HepG2 (cell line): ENCODE measurements around the gene UBE4A. TPM values are rescaled to one million over a fixed set of nuclear protein-coding genes. Genes with fewer than 3 reads are reported as not detected.

Source experiments
- ATAC-seq: fragments of 200-7000 bp; cut with Tn5 transposase; 3 replicates; pipeline ENCODE4 v1.9.1; 2020; ENCODE audit warnings: mild to moderate bottlenecking, moderate library complexity
- BruUV-seq: library from RNA; stranded (reverse); fragments of 400-500 nt; replicated peaks from 2 replicates; lab custom pipeline; 2021; lab: Mats Ljungman, UMichigan
- CTCF ChIA-PET: fragments of 300-600 bp; formaldehyde crosslinking; extraction: SDS; loops from one replicate; lab custom pipeline; 2021; ENCODE audit warnings: low total read pairs, inconsistent platforms, low intra/inter-chr PET ratio; lab: Yijun Ruan, JAX
- POLR2A ChIA-PET: fragments of 350-600 bp; sonication (Branson Sonifier 250); formaldehyde crosslinking; loops from one replicate; lab custom pipeline; 2020; ENCODE audit warnings: antibody characterized with exemption, inconsistent platforms; lab: Yijun Ruan, JAX
- DNase-seq: peaks from one replicate; pipeline ENCODE4 v3.0.0-alpha.2; 2015; ENCODE audit warnings: low spot score
- FAIRE-seq: peaks from 3 replicates; lab custom pipeline; 2011; peaks lifted over from hg19 to GRCh38; lab: Jason Lieb, UNC
- H2AFZ ChIP-seq: one replicate; pipeline ENCODE4 v1.6.1; 2011; ENCODE audit warnings: low read length, inconsistent platforms
- H3K27ac ChIP-seq: fragments of 300-600 bp; 3 replicates; pipeline ENCODE4 v1.8.0; 2011; ENCODE audit warnings: mixed run types, mild to moderate bottlenecking, mixed read lengths, low read length, inconsistent platforms; ENCODE audit not compliant: insufficient read depth; ENCODE audit errors: extremely low read length
- H3K27me3 ChIP-seq, 2 experiments: fragments of 200-600 bp in 1 of 2; 2 replicates in 1 of 2; 3 replicates in 1 of 2; pipeline versions ENCODE4 v1.6.0 to v1.8.0; 2011; ENCODE audit warnings: low read length in 2 of 2, mild to moderate bottlenecking in 2 of 2, moderate library complexity in 2 of 2, inconsistent platforms in 1 of 2; ENCODE audit not compliant: insufficient read depth in 2 of 2, control insufficient read depth in 1 of 2
- H3K36me3 ChIP-seq, 2 experiments: fragments of 200-600 bp in 1 of 2; replicated peaks in 1 of 2; 2 replicates in 1 of 2; 3 replicates in 1 of 2; pipeline versions ENCODE4 v1.5.1 to v1.8.0; 2011; ENCODE audit warnings: low read length in 2 of 2, inconsistent platforms in 1 of 2; ENCODE audit not compliant: insufficient read depth in 2 of 2, control insufficient read depth in 1 of 2
- H3K4me1 ChIP-seq: 2 replicates; pipeline ENCODE4 v1.5.1; 2012; ENCODE audit warnings: low read length, inconsistent platforms; ENCODE audit not compliant: insufficient read depth
- H3K4me2 ChIP-seq: 2 replicates; pipeline ENCODE4 v1.6.0; 2011; ENCODE audit warnings: low read depth, low read length, inconsistent platforms
- H3K4me3 ChIP-seq, 3 experiments: fragments of 200-600 bp in 1 of 3; sonication (generic), shearing (Covaris generic) in 1 of 3; replicated peaks in 1 of 3; 2 replicates each; pipeline ENCODE4 v1.5.1; 2011 to 2016; ENCODE audit warnings: low read length in 3 of 3, inconsistent platforms in 2 of 3, low read depth in 2 of 3, mild to moderate bottlenecking in 2 of 3, control low read depth in 1 of 3, mixed read lengths in 1 of 3; ENCODE audit not compliant: insufficient read depth in 1 of 3
- H3K79me2 ChIP-seq: one replicate; pipeline ENCODE4 v1.6.1; 2011; ENCODE audit warnings: low read length, inconsistent platforms; ENCODE audit not compliant: insufficient read depth
- H3K9ac ChIP-seq: 2 replicates; pipeline ENCODE4 v1.6.0; 2011; ENCODE audit warnings: mild to moderate bottlenecking, low read depth, low read length, inconsistent platforms; ENCODE audit not compliant: insufficient read depth
- H3K9me3 ChIP-seq: 2 replicates; pipeline ENCODE4 v1.5.1; 2012; ENCODE audit warnings: mild to moderate bottlenecking, low read length
- H4K20me1 ChIP-seq: 2 replicates; pipeline ENCODE4 v1.6.0; 2011; ENCODE audit warnings: inconsistent platforms, mild to moderate bottlenecking, low read length, moderate library complexity; ENCODE audit not compliant: insufficient read depth
- ARNTL ChIP-seq: sonication (generic); formaldehyde crosslinking; IDR thresholded peaks from 2 replicates; pipeline ENCODE4 v1.4.0; 2020; ENCODE audit warnings: mild to moderate bottlenecking, missing genetic modification reagents
- CENPBD1 ChIP-seq: sonication (generic); formaldehyde crosslinking; IDR thresholded peaks from 2 replicates; pipeline ENCODE4 v1.8.0; 2022; ENCODE audit warnings: missing genetic modification reagents, low read depth, mild to moderate bottlenecking, borderline replicate concordance
- CHD4 ChIP-seq: fragments of 200-600 bp; sonication (generic); IDR thresholded peaks from 2 replicates; pipeline ENCODE4 v1.7.0; 2017; ENCODE audit warnings: mild to moderate bottlenecking, low read length, borderline replicate concordance
- PHF5A ChIP-seq: IDR thresholded peaks from one replicate; pipeline ENCODE4 v1.6.1; 2018; ENCODE audit warnings: low read depth, missing genetic modification reagents; ENCODE audit not compliant: unreplicated experiment
- ZBTB46 ChIP-seq: sonication (generic); formaldehyde crosslinking; IDR thresholded peaks from 2 replicates; pipeline ENCODE4 v1.4.0; 2020; ENCODE audit warnings: mild to moderate bottlenecking, missing genetic modification reagents, borderline replicate concordance
- ZNF121 ChIP-seq: sonication (generic); formaldehyde crosslinking; IDR thresholded peaks from 2 replicates; pipeline ENCODE4 v1.5.0; 2020; ENCODE audit warnings: mild to moderate bottlenecking, missing genetic modification reagents
- ZSCAN20 ChIP-seq: sonication (generic); formaldehyde crosslinking; IDR thresholded peaks from 2 replicates; pipeline ENCODE4 v1.4.0; 2020; ENCODE audit warnings: missing genetic modification reagents, mild to moderate bottlenecking, borderline replicate concordance
- in situ Hi-C: cut with HindIII; loops from 2 replicates; pipeline ENCODE4 v1.10.0; 2017; ENCODE audit warnings: low pct_unique_long_range_greater_than_20kb; ENCODE audit not compliant: extremely low pct_ligation_motif_present
- intact Hi-C: fragments of 100-400 bp; cut with micrococcal nuclease; formaldehyde crosslinking; loops from one replicate; pipeline ENCODE4 v1.10.0; 2022; ENCODE audit not compliant: unreplicated experiment
- polyA plus RNA-seq, 8 experiments: library from polyadenylated mRNA; depleted of rRNA in 3 of 8; stranded (reverse) in 7 of 8; unstranded in 1 of 8; fragments of >200 nt; fragmentation: Illumina TruSeq in 4 of 8; extraction: Trizol in 4 of 8; gene quantifications; 2 replicates each; pipeline versions ENCODE4 v1.2.1 to v1.2.3, GENCODE V29; 2011 to 2016; ENCODE audit warnings: low read depth in 4 of 8, missing spikeins in 1 of 8, mixed read lengths in 1 of 8; ENCODE audit not compliant: insufficient read depth in 1 of 8
- total RNA-seq, 5 experiments: library from RNA; depleted of rRNA; stranded (reverse); fragments of >200 nt; fragmentation: Illumina TruSeq; extraction: Trizol; gene quantifications; 2 replicates each; pipeline ENCODE4 v1.2.3, GENCODE V29; 2016; ENCODE audit warnings: low read depth in 1 of 5
- TF ChIP-seq, protein P1 (sequence below): sonication (generic); formaldehyde crosslinking; IDR thresholded peaks from 2 replicates; pipeline ENCODE4 v1.5.0; 2020; ENCODE audit warnings: missing genetic modification reagents
- TF ChIP-seq, protein P2 (sequence below): sonication (generic); formaldehyde crosslinking; IDR thresholded peaks from 2 replicates; pipeline ENCODE4 v1.5.1; 2020; ENCODE audit warnings: mild to moderate bottlenecking, moderate library complexity, missing genetic modification reagents

The UBE4A gene
- total and polyA plus RNA-seq, 2 of the 13 experiments (the other 11 are each of a cell fraction or from before 2014, with no cell fraction given) = 15.1 to 32.7 TPM

- no peaks in the 10 kb centered on the region for H3K79me2 ChIP-seq
- H3K4me3 ChIP-seq = no peak overlapping the region
- H3K9me3 ChIP-seq = no peaks in the 10 kb centered on the region
- no peaks in the 10 kb centered on the region for H3K36me3 ChIP-seq
- H4K20me1 ChIP-seq = no peaks in the 10 kb centered on the region
- DNase-seq (no peak), FAIRE-seq (no peak), ATAC-seq (no peak)
- no peak overlapping the region for H3K9ac ChIP-seq
- no peak overlapping the region for H2AFZ ChIP-seq
- POLR2A ChIA-PET = no interaction called here
- no peak overlapping the region for H3K27ac ChIP-seq
- no peak overlapping the region for H3K4me2 ChIP-seq
- BruUV-seq = no TSS peak
- no peak for TF ChIP-seq CHD4
- TF ChIP-seq ZNF121 (CRISPR knock-in tag) = no peak
- TF ChIP-seq ZBTB46 = no peak
- no peak for TF ChIP-seq PHF5A (CRISPR knock-in tag)
- TF ChIP-seq ARNTL = no peak
- no peak for TF ChIP-seq CENPBD1 (CRISPR knock-in tag)
- TF ChIP-seq, protein P1, sequence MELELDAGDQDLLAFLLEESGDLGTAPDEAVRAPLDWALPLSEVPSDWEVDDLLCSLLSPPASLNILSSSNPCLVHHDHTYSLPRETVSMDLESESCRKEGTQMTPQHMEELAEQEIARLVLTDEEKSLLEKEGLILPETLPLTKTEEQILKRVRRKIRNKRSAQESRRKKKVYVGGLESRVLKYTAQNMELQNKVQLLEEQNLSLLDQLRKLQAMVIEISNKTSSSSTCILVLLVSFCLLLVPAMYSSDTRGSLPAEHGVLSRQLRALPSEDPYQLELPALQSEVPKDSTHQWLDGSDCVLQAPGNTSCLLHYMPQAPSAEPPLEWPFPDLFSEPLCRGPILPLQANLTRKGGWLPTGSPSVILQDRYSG (CRISPR knock-in tag) = no peak
- no peak for TF ChIP-seq ZSCAN20
- TF ChIP-seq, protein P2, sequence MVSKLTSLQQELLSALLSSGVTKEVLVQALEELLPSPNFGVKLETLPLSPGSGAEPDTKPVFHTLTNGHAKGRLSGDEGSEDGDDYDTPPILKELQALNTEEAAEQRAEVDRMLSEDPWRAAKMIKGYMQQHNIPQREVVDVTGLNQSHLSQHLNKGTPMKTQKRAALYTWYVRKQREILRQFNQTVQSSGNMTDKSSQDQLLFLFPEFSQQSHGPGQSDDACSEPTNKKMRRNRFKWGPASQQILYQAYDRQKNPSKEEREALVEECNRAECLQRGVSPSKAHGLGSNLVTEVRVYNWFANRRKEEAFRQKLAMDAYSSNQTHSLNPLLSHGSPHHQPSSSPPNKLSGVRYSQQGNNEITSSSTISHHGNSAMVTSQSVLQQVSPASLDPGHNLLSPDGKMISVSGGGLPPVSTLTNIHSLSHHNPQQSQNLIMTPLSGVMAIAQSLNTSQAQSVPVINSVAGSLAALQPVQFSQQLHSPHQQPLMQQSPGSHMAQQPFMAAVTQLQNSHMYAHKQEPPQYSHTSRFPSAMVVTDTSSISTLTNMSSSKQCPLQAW (CRISPR knock-in tag) = no peak
- H3K27me3 ChIP-seq = peaks cover 0 to 3% of the 10 kb centered on the region in 2 experiments; a peak in 2 of 5 replicates
- H3K4me1 ChIP-seq = peaks cover 4% of the 10 kb centered on the region
- CTCF ChIA-PET = no interaction called here
- in situ Hi-C loops (no loop called here), intact Hi-C loops (no loop called here)
These were observed 30.7 kb upstream of the UBE4A start for GRCh38 chr11:118328745-118329144.
